GM18868 (cell line): ENCODE results near the gene CSNK2A3.
"Not testable (repeated sequence)": the region's sequence is repeated elsewhere in the genome, so short reads cannot be mapped to it uniquely, and the experiment has no call there.

Source experiments
- ATAC-seq: cut with Tn5 transposase; IDR thresholded peaks from one replicate; pipeline ENCODE4 v1.9.1; 2021; ENCODE audit warnings: mild to moderate bottlenecking, moderate library complexity; ENCODE audit not compliant: unreplicated experiment

Gene CSNK2A3

GRCh38 chr11:11352878-11353277 is at the start of gene CSNK2A3:
TSS of gene CSNK2A3 (minus strand) at chr11:11353250. CDS start at chr11:11353119, 131 bp downstream.
- ATAC-seq: not testable (repeated sequence)

- ATAC-seq: no peak
These were observed 49.0 kb upstream of the CSNK2A3 start for GRCh38 chr11:11401960-11402535.

- ATAC-seq: no peak
These were observed 47.7 kb upstream of the CSNK2A3 start for GRCh38 chr11:11400635-11401232.

- ATAC-seq: no peak
These were observed 47.1 kb upstream of the CSNK2A3 start for GRCh38 chr11:11400121-11400520.

GRCh38 chr11:11397781-11398180 is 44.7 kb upstream of the CSNK2A3 start:
- ATAC-seq: no peak

GRCh38 chr11:11397036-11397415 is 44.0 kb upstream of the CSNK2A3 start:
- no peak for ATAC-seq

- no peak for ATAC-seq
These were observed 43.4 kb upstream of the CSNK2A3 start for GRCh38 chr11:11396301-11397035.

GRCh38 chr11:11395126-11395525 is 42.1 kb upstream of the CSNK2A3 start:
- ATAC-seq: no peak

- ATAC-seq: no peak
These were observed 41.2 kb upstream of the CSNK2A3 start for GRCh38 chr11:11394241-11394640.

- peak; percentile 53 for ATAC-seq
These were observed 38.9 kb upstream of the CSNK2A3 start for GRCh38 chr11:11391796-11392463.

- no peak for ATAC-seq
These were observed 38.1 kb upstream of the CSNK2A3 start for GRCh38 chr11:11391169-11391568.

- ATAC-seq: no peak
These were observed 37.2 kb upstream of the CSNK2A3 start for GRCh38 chr11:11390068-11390771.

- ATAC-seq: no peak
These were observed 36.2 kb upstream of the CSNK2A3 start for GRCh38 chr11:11389238-11389637.

- ATAC-seq: no peak
These were observed 34.7 kb upstream of the CSNK2A3 start for GRCh38 chr11:11387622-11388305.

- ATAC-seq: no peak
These were observed 34.2 kb upstream of the CSNK2A3 start for GRCh38 chr11:11387207-11387606.

- no peak for ATAC-seq
These were observed 31.8 kb upstream of the CSNK2A3 start for GRCh38 chr11:11384829-11385228.

- no peak for ATAC-seq
These were observed 30.9 kb upstream of the CSNK2A3 start for GRCh38 chr11:11383995-11384394.

- ATAC-seq: no peak
These were observed 29.9 kb upstream of the CSNK2A3 start for GRCh38 chr11:11382858-11383532.

GRCh38 chr11:11381471-11382105 is 28.5 kb upstream of the CSNK2A3 start:
- no peak for ATAC-seq
